NCI-H226 (cell line): ENCODE measurements around the gene NEDD4L.

Experiments
- DNase-seq: peaks from one replicate; pipeline ENCODE4 v3.0.0-alpha.2; 2015

Gene NEDD4L

DNA sequence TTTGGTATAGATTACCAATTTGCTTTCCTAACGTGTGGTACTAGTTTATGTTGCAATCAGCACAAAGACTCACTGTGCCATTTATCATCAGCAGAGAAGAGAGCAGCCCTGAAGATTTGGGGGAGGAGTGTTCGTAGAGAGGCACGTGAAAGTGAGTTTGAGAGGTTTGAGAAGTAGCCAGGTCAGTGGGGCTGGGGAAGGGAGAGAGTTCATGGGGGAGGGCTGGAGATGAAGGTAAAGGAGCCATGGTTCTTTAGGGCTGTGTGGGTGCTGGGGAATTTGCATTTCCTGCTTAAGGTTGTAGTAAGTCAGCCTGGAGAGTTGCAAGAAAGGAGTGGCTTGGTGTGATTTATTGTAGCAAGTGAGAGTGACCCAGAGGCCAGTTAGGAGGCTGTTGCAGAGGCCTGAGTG, 172.1 kb downstream of the NEDD4L start:
- DNase-seq = peak; percentile 71

DNA sequence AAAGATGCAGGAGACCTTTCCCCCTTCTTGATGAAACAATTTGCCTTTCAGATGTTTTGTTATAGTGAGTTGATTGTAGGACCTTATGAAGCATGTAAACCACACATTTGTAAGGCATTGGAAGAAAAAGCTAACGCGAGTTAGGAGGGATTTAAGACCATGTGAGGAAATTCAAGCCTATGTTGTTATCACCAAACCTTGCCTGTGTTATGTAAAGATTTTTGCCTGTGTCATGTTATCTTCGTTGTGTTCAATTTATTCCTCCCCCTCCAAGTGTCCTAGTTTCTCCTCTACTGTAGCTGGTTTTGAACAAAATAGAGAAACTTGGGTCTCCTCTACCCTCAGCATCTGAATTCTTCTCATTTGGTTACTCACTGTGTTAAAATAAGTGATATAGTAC, 173.0 kb downstream of the NEDD4L start:
- DNase-seq = no peak

DNA sequence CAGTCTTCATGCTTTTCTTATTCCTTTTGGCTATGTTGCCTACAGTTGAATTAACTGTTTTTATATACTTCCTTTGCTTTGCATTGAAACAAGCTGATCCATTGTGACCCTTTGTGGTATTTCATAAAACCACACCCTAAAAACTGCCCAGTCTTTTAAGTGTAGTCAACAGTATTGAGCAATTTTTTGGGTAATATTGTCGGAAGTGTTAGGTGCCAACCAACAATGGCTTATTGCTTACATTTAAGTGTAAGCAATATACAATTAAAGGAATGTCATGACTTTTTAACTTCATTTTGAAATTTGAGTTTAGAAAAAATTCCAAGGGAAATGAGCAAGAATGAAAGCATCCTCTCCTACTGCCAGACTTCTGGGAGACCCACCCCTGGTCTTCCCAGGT, 174.1 kb downstream of the NEDD4L start:
- DNase-seq = peak; percentile 70

DNA sequence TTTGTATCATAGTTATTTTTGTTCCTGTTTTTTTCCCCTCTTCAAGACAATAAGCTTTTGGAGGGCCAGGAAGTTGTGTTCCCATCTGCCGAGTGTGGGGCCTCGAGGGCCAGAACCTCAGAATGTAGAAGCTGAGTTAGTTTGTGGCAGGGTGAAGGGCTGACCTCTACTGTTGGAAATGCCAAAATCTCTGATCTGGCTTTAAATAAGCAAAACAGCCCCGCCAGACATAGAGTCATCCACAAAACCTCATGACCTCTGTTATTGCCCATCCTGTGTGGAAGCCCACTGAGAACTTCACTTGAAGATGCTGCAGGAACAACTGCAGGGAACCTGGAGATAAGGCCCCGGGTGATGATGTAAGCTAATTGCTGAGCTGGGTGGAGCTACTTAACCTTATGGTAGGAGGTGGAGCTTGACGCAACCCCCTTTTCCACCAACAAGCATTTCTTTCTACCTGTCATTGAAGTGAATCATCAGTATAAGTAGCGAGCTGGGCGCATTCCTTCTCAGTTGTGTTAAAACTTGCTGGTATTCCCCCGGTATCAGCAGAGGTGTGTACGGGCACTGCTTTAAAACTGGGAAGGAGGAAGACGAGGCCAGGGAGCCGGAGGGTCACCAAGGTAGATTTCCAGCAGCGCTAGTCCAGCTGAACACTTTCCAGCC, 177.2 kb downstream of the NEDD4L start:
- DNase-seq = peak; percentile 84

DNA sequence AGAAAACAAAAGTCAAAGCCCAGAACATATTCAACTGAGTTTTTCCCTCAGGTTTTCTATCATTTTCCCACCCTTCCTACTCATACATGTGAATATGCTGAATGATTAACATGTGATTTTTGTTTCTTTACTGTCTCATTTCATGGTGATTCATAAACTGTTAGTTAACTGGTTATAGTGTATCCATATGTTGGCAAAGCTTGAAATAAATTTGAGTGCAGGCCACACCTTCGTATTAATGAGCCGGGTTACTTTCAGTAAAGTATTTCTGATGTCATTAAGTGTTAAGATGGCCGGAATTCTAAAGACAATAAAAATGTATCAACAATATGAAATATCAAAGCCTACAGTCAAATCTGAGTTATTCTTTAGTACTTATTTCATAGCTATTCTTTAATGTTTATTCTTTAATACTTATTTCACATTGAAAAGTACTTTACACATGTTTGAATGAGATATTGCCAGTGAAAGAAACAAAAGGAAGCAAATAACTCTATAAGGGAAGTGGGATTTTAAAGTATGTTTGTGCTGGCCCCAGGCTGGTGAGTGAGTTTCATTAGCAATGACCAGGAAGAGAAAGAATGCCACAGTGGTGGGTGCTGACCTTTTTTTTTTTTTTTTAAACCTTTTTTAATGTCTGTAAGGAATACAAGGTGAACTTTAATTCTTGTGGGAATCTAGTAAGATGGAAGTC, 178.6 kb downstream of the NEDD4L start:
- no peak for DNase-seq

DNA sequence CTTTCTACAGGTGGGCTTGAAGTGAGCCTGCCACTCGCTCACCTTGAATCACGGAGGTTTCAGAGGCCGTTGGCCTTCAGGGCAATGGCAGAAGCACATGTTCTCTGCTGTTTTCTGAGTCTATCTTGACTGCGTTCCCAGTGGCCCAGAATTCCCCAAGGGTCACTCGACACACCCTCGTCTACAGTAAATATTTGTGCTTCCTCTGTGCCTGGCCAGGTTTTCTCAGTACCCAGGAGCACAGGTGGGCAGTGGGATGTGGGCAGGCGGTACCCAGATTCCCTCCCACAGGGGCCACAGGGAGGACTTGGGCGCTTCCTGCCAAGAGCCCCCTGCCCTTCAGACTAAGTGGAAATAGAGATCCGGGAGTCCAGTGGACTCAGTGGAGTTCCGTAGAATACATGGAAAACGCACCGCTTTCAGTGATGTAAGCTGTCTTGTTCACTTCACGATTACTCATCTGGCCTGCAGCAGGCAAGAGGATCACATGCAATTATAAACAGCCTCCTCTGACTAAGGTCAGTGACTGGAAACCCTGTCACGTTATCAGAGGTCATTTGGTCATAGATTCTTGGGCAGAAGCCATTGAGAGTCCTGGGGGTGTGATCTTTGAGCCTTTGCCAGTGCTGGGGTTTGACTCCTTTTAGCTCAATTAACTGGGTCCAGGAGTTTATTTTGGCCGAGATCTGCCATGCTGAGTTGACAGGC, 179.8 kb downstream of the NEDD4L start:
- peak; percentile 80 for DNase-seq

DNA sequence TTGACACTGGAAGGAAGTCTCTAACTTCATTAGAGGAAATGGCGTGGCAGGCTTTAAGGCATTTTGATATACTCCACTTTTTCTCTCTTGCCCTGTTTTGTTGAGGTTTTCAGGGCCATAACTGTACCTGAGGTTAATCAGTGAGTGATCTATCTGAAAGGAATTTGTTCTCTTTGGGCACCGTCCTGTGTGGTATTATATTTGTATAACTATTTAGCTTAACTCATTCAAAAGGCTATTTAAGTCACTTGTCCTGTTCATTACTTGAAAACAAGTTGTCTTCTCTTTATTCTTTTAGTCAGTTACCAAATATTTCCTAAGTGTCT, 180.4 kb downstream of the NEDD4L start:
- DNase-seq = no peak

DNA sequence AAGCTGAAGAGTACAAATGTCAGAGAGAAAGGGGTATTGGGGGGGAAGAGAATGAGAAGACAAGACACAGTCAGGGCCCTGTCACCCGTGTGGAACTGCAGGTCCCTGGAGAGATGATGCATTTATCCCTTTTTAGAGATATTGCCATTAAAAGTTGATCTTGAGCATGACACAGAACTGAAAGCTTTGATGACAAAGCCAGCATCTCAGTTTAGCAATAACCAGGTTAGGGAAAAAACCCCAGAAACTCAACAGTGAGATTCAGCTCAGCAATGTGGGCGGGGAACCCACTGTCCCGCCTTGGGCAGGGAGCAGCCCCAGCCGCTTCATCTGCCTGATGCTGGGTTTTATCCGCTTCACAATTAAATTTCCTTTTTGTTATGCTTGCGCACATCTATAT, 181.1 kb downstream of the NEDD4L start:
- no peak for DNase-seq

DNA sequence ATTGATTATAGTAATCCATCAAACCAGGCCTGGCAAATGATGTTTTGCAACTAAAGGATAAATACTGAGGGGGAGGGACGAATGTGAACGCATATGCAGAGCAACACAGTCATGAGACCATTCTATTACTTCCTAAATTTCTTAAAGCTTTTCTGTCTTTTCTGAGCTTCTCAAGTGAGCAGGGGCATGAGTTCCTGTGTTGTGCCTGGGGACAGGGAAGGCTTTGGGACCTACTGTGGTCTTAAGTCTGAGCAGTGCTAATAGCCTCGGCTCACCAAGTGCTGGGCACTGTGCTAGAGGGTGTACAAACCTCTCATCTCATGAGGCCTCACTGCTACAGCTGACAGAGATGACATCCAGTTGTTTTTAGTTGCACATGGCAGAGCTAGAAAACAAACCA, 182.4 kb downstream of the NEDD4L start:
- no peak for DNase-seq

DNA sequence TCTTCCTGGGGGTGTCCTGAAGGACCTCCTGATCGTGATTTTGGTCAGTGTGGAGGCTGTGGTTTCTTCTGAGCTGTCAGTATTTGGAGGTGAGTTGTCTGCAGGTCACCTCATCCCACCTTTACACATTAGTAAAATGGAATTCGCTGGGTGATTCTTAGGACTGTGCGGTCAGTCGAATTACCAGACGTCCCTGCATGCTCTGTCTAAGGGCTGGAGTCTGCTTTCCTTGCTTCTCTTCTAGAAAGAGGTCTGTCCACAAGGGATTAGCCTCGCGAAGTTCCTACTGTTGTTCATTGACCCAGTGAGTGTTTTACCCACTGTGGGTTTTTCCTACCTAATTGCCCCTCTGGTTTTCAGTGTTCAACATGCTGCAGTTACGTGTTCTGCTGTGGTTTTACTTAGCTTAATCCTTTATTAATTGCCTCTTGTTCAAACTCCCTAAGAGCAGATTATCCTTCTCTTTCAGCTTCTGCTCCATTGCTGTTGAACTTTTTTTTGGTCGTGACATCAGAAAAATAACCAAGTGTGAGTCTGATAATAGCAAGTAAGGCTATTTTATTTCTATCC, 183.4 kb downstream of the NEDD4L start:
- DNase-seq = no peak

DNA sequence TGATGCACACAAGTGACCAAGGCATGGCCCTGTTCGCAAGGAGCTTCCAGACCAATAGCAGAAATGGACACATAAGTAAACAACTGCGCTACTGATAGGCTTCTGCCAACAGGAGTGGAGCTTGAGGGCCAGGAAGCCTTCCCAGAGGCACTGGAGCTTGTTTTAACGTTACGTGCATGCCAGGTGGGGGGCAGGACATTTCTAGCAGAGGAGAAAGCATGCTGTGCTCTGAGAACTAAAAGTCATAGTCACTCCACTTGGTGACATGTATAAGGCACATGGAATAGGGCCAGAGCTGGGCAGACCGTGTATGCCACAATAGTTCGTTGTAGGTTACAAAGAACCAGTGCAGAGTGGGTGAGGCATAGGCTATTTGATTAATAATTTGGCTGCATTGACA, 184.2 kb downstream of the NEDD4L start:
- DNase-seq = no peak

DNA sequence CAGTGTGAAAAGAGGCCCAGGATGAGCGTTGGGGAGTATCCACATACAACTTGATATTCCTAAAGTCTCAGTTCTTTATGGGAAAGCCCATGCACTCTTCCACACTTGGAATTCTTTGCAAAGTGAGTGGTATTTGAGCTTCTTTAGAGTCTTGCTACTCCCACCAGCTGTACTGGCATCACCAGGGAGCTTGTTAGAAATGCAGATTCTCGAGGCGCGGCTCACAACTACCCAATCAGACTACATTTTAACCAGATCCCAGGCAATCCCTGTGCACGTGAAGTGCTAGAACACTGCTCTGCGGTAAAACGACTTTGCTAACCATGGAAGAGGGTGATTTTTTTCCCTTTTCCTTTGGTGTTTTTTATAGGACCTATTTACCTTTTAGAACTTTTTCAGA, 184.7 kb downstream of the NEDD4L start:
- no peak for DNase-seq

DNA sequence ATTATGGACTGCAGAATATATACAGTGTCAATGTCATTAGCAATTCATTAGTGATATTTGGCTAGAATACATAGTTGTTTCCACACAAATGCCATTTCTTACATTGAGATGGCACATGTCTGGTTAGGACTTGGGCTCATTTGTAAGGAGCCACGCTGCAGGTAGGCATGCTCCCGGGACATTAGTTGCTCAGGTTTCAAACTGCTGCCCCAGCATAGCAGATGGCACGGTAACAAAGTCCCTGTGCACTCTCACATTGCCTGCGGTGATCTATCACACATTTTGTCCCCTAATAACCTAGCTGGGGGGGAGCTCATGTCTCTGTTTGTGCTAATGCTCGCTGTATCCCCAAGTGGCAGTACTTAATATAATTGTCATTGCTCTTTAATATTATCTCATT, 185.1 kb downstream of the NEDD4L start:
- no peak for DNase-seq

DNA sequence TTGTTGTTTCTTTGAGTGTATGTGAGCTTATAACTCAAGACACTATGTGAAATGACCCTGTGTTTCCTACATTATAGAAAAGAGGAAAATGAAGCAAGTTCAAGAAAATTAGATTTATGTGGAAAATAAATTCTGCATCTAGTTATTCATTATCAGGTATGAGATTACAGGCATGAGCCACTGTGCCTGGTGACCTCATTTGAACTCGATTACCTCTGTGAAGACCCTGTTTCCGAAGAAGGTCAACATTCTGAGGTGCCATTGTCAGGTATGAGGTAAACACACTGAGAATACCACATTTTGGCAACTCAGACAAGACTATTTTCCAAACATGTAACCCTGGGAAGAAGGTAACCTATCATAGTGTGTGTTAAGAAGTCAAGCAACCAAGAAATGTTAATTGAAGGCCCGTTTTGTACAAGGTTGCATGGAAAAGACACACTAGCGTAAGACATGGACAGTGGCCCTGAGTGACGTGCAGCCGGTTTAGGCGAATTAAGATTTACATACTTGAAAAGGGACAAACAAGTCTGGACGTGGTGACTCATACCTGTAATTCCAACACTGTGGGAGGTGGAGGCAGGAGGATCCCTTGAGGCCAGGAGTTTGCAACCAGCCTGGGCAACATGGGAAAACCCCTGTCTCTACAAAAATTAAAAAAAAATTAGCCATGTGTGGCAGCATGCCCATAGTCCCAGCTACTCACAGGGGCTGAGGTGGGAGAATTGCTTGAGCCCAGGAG, 186.6 kb downstream of the NEDD4L start:
- DNase-seq = peak; percentile 60

DNA sequence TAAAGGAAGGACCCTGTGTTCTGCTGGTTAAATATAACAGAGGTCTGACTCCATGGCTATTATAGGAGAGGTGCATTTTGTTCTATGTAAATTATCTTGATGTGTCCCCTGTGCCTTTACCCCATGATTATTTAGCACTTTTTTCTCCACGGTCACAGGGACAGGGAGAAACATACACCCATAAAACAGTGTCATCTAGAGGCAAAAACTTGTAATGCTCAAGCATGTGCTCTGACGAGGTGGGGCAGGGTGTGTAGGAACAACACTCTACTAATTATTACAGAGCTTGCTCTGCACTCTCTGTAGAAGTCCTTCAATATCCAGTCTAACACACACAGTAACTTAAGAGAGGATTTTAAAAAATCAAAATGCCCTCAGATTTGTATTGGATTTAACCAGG, 187.9 kb downstream of the NEDD4L start:
- DNase-seq = no peak

DNA sequence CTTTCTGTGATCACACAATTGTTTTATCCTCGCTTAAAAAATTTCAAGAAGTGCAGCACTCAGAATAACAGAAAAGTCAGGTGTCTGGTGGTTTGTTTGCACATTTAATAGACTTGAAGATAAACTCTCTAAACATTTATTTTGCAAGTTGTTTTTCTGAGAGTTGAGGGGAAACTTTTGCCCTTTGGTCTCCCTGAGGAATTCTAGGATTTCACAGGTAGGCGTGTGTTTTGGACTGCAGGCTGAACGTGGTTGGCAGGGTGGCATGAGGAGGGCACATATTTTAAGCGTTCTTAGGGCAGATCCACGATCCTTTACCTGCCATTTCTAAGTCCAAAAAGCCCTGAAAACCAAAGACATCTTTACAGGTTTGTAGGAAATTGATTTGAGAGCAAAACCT, 188.6 kb downstream of the NEDD4L start:
- DNase-seq = no peak

DNA sequence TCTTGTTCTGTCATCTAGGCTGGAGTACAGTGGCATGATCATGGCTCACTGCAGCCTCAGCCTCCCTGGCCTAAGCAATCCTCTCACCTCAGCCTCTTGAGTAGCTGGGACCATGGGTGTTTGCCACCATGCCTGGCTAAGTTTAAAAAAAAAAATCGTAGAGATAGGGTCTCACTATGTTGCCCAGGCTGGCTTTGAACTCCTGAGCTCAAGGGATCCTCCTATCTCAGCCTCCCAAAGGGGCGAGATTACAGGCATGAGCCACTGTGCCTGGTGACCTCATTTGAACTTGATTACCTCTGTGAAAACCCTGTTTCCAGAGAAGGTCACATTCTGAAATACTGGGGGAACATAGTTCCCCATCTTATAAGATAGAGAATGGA, 190.3 kb downstream of the NEDD4L start:
- DNase-seq = no peak

DNA sequence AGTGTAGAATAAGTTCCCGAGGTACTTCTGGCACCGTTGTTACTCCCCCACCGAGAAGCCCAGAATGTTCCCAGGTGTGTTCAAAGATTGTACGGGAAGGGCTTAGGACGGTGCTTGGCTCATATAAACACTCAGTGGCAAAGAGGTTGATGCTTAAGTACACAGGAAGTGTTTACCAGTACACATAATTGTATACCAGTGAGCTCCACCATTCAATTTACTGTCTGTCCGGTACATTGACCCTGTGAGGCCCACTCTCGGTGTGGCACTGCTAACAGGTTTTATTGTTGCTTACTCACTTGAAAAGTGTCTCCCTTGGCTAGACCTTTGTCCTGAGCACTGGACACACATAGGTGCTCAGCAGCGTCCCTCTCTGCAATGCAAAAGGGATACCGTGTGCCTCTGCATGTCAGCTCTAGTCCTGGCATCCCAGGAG, 191.0 kb downstream of the NEDD4L start:
- no peak for DNase-seq

DNA sequence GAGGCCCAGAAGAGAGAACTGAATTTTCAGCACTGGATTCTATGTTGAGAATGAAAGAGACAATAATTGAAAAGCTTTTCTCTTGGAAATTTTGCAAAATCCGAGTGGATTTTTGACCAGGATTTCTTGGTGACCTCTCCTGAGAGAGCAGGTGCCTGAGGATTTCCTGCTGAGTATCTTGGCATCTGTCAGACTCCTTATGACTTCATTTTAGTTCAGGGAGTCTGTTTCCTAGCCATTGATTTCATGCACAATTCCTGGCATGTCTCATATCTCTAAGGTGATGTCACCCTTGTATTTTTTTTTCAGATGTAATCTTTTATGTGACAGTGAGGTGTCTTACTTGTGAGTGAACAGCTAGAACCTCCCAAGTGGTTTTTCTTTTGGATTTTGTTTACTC, 195.9 kb downstream of the NEDD4L start:
- DNase-seq = peak; percentile 36

DNA sequence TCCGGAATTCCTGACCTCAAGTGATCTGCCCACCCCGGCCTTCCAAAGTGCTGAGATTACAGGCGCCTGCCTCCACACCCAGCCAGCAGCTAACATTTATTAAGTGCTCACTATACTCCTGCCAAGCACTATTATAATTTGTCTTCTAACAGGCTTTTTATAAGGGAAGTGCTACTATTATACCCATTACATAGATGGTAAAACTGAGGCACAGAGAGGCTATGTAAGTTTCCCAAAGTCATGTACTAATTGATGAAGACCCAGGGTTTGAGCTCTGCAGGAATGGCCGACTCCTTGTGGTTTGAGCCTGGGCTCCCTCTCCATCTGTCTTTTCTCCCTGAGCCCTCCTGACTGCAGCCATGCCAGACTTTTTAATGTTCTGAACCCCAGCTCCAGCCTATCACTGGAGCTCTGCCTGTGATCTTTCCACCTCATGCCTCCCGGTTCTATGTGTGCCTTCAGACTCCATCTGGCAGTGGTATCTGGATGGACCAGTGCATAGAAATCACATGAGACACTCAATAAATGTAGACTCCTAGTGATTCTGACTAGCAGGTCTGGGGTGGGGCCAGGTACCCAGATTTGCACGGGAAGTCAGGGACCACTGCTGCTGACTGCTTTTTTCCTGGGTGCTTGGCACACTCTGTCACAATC, 197.1 kb downstream of the NEDD4L start:
- no peak for DNase-seq

DNA sequence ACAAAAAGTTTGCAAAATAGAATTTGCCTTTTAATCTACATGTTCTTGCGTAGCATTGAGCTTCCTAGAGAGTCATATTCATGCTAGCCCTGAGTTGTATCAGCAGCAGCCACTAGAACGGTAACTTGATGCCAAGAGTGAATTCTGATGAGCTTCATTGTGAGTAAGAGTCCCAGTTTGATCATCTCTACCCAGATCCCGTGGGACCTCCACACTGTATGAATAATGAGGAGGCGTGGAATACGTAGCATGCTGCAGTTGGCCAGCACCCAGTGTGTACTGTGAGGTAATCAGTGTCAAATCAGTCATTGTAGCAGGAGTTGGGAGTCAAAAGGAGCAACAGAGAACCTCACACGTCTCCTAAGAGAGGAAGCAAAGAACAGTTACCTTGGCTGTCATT, 197.9 kb downstream of the NEDD4L start:
- DNase-seq = peak; percentile 40

DNA sequence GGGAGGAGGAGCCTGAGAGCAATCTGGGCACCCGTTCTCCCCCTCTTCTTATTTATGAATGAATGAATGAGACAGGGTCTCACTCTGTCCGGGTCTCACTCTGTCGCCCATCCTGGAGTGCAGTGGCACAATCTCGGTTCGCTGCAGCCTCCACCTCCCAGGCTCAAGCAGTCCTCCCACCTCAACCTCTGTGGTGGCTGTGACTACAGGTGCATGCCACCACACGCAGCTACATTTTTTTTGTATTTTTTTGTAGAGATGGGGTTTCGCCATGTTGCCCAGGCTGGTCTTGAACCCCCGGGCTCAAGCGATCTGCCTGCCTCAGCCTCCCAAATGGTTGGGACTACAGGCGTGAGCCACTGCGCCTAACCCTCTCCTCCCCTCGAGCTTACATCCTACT, 198.4 kb downstream of the NEDD4L start:
- no peak for DNase-seq

DNA sequence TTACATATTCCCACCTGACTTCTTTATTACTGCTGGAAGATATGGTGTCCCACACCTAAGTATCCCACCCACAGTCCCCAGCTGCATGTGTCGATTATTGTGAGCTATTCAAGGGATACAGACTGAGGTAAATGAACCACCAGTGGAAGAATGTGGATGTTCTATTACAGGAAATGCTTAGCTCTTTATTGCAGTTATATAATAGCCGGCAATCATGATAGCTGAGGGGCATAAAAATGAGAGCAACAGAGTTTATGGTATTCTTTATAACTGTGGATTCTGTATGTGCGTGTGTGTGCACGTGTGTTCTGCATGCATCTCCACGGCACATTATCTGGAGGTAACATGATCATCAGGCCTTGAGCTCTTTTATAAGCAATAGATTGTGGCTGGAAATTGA, 198.9 kb downstream of the NEDD4L start:
- DNase-seq = no peak
